Gastrocnemius medialis (tissue), 4 donors: Measurements from ENCODE around the gene EPHA2. TPM values are rescaled to one million over a fixed set of nuclear protein-coding genes. Genes with fewer than 3 reads are reported as not detected.

Source experiments
- ATAC-seq, 2 donors: fragments of 150-250 bp; one replicate each; pipeline ENCODE4 v1.9.1; 2016
- DNase-seq, 2 donors: peaks; one replicate each; pipeline ENCODE4 v3.0.0-alpha.2; 2019
- H3K27ac ChIP-seq, 4 donors: fragments of 200-600 bp; sonication (generic); 1 replicate in 1 of 4; 2 replicates in 3 of 4; pipeline ENCODE4 v1.5.1; 2016 to 2018; ENCODE audit warnings: mild to moderate bottlenecking in 2 of 4, moderate library complexity in 1 of 4
- H3K27me3 ChIP-seq, 3 donors: fragments of 200-600 bp; sonication (generic) in 2 of 3; 1 replicate in 1 of 3; 2 replicates in 2 of 3; pipeline versions ENCODE4 v1.5.1 to v1.6.0; 2016 to 2019; ENCODE audit warnings: mild to moderate bottlenecking in 1 of 3, moderate library complexity in 1 of 3
- H3K36me3 ChIP-seq, 2 donors: fragments of 200-600 bp; sonication (generic) in 1 of 2; one replicate each; pipeline ENCODE4 v1.5.1; 2017 to 2018
- H3K4me1 ChIP-seq, 2 donors: fragments of 200-600 bp; sonication (generic) in 1 of 2; one replicate each; pipeline ENCODE4 v1.5.1; 2016 to 2017; ENCODE audit warnings: mild to moderate bottlenecking in 2 of 2
- H3K4me3 ChIP-seq, 4 donors: fragments of 200-600 bp; sonication (generic) in 3 of 4; 1 replicate in 1 of 4; 2 replicates in 3 of 4; pipeline ENCODE4 v1.5.1; 2016 to 2019; ENCODE audit warnings: mild to moderate bottlenecking in 2 of 4
- H3K9me3 ChIP-seq, 3 donors: fragments of 200-600 bp; sonication (generic) in 2 of 3; 1 replicate in 1 of 3; 2 replicates in 2 of 3; pipeline ENCODE4 v1.5.1; 2016 to 2019
- POLR2A ChIP-seq, 2 donors: fragments of 450-650 bp; IDR thresholded peaks; one replicate each; pipeline ENCODE4 v1.6.1; 2017; ENCODE audit warnings: antibody characterized with exemption in 2 of 2, mild to moderate bottlenecking in 2 of 2, moderate library complexity in 2 of 2
- in situ Hi-C, 4 donors: fragments of 200-750 bp; cut with MboI; loops; one replicate each; pipeline versions ENCODE4 v1.15.0 to v1.8.0; 2017; ENCODE audit warnings: low sequenced_read_pairs in 4 of 4
- intact Hi-C: fragments of 100-400 bp; cut with DNase I; formaldehyde crosslinking; loops from one replicate; pipeline ENCODE4 v1.15.1; 2023; ENCODE audit warnings: low total_unique reads
- total RNA-seq, 4 donors: library from RNA; depleted of rRNA; stranded (reverse); fragments of >200 nt; gene quantifications; one replicate each; pipeline versions ENCODE4 v1.1.0 to v1.2.3, GENCODE V29; 2016
- TF ChIP-seq, protein P1 (sequence below), 5 experiments: fragments of 450-650 bp in 3 of 5; fragments of 200-600 bp in 2 of 5; sonication (generic) in 2 of 5; IDR thresholded peaks in 4 of 5; conservative IDR thresholded peaks in 1 of 5; 1 replicate in 4 of 5; 2 replicates in 1 of 5; pipeline ENCODE4 v1.5.1; 2016 to 2019; ENCODE audit warnings: antibody characterized with exemption in 5 of 5, mild to moderate bottlenecking in 3 of 5, moderate library complexity in 3 of 5

The EPHA2 gene
- total RNA-seq, 4 donors from 2014 or later, result 1.2 to 6.4 (median 2.9) TPM

- intact Hi-C loops, result no loop called here
- no peaks in the 10 kb centered on the region for H3K36me3 ChIP-seq
- in situ Hi-C loops, result no loop called here
- H3K27ac ChIP-seq, result no peak overlapping the region
- H3K4me3 ChIP-seq, result no peak overlapping the region
- H3K9me3 ChIP-seq, result no peaks in the 10 kb centered on the region
- ATAC-seq, result no peak
- no peak for TF ChIP-seq POLR2A (IDR thresholded peaks at IDR 0.05)
- TF ChIP-seq, protein P1, sequence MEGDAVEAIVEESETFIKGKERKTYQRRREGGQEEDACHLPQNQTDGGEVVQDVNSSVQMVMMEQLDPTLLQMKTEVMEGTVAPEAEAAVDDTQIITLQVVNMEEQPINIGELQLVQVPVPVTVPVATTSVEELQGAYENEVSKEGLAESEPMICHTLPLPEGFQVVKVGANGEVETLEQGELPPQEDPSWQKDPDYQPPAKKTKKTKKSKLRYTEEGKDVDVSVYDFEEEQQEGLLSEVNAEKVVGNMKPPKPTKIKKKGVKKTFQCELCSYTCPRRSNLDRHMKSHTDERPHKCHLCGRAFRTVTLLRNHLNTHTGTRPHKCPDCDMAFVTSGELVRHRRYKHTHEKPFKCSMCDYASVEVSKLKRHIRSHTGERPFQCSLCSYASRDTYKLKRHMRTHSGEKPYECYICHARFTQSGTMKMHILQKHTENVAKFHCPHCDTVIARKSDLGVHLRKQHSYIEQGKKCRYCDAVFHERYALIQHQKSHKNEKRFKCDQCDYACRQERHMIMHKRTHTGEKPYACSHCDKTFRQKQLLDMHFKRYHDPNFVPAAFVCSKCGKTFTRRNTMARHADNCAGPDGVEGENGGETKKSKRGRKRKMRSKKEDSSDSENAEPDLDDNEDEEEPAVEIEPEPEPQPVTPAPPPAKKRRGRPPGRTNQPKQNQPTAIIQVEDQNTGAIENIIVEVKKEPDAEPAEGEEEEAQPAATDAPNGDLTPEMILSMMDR (IDR thresholded peaks at IDR 0.05 in 4 of 5, conservative IDR thresholded peaks at IDR 0.05 in 1 of 5), result no peak
- no peaks in the 10 kb centered on the region for H3K4me1 ChIP-seq
- no peak for DNase-seq
- H3K27me3 ChIP-seq, result no peaks in the 10 kb centered on the region
Measured at GRCh38 chr1:16130827-16131226, 25.0 kb downstream of the EPHA2 start.

DNA sequence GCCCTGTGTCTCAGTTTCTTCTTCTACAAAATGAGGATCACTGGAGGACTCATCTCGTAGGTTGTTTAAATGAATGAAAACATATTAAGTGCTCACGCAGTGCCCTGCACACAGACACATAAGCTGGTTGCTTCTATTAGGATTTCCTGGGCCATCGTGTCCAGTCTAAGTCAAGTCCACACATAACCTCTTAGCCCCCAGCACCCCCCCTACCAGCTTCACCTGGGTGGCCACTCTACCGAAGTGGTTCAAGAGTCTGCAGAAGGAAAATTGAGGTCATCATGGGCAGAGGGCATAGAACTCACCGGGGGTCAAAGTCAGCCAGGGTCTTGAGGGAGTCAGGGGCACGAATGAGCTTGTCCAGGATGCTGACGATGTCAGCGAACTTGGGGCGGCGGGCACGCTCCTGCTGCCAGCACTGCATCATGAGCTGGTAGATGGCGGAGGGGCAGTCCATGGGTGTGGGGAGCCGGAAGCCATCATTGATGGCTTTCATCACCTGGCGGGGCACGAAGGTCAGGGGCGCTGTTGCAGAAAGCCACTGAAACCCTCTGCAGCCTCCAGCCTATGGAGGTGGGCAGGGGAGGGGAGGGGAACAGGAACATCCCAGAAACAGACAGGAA lies 25.8 kb downstream of the EPHA2 start:
- Histone ChIP-seq H3K27me3 (no peaks in the 10 kb centered on the region), H3K27ac (no peak overlapping the region), H3K4me3 (no peak overlapping the region), H3K4me1 (no peaks in the 10 kb centered on the region), H3K36me3 (no peaks in the 10 kb centered on the region), H3K9me3 (no peaks in the 10 kb centered on the region)
- ATAC-seq (no peak), DNase-seq (no peak)
- no peak for TF ChIP-seq POLR2A (IDR thresholded peaks at IDR 0.05)
- TF ChIP-seq, protein P1 (IDR thresholded peaks at IDR 0.05 in 4 of 5, conservative IDR thresholded peaks at IDR 0.05 in 1 of 5), result no peak
- intact Hi-C loops, result no loop called here
- in situ Hi-C loops, result no loop called here

DNA sequence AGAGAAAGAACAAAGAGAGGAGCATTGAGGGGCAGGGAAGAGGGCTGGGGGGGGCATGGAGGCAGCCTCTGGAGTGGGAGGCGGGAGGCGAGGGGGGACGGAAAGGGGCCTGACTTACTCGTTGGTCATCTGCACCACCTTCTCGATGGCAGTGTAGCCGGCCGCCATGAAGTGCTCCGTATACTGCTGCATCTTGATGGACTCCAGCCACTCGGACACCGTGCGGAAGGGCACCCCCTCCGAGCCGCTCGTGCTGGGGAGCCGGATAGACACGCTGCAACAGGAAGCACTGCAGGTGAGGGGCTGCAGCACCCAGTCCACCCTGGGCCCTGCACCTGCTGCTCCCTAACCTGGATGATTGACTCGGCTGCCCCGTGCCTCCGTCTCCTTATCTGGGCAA lies 26.6 kb downstream of the EPHA2 start:
- intact Hi-C loops (no loop called here), in situ Hi-C loops (no loop called here)
- H3K9me3 ChIP-seq, result no peaks in the 10 kb centered on the region
- H3K27ac ChIP-seq, result peak overlapping the region in 2 of 4 donors; percentile 51 to 55
- no peaks in the 10 kb centered on the region for H3K27me3 ChIP-seq
- TF ChIP-seq, protein P1 (IDR thresholded peaks at IDR 0.05 in 4 of 5, conservative IDR thresholded peaks at IDR 0.05 in 1 of 5), result no peak
- TF ChIP-seq POLR2A (IDR thresholded peaks at IDR 0.05), result no peak
- H3K36me3 ChIP-seq, result no peaks in the 10 kb centered on the region
- ATAC-seq (no peak), DNase-seq (no peak)
- H3K4me1 ChIP-seq, result no peaks in the 10 kb centered on the region
- no peak overlapping the region for H3K4me3 ChIP-seq

- H3K9me3 ChIP-seq, result no peaks in the 10 kb centered on the region
- TF ChIP-seq, protein P1 (IDR thresholded peaks at IDR 0.05 in 4 of 5, conservative IDR thresholded peaks at IDR 0.05 in 1 of 5), result no peak
- no peak for TF ChIP-seq POLR2A (IDR thresholded peaks at IDR 0.05)
- in situ Hi-C loops (no loop called here), intact Hi-C loops (no loop called here)
- ATAC-seq (peak; percentile 49 to 51), DNase-seq (peak in 1 of 2 donors; percentile 28)
- H3K27ac ChIP-seq, result peak overlapping the region in 3 of 4 donors; percentile 44 to 57 (median 55)
- no peaks in the 10 kb centered on the region for H3K36me3 ChIP-seq
- H3K27me3 ChIP-seq, result no peaks in the 10 kb centered on the region
- H3K4me1 ChIP-seq, result no peaks in the 10 kb centered on the region
- H3K4me3 ChIP-seq, result no peak overlapping the region
Measured at GRCh38 chr1:16128338-16128741, 27.5 kb downstream of the EPHA2 start.
